SK-N-SH treated with all-trans-retinoic acid at 6 μM for 48 hours (cell line): ENCODE data around the gene APMAP.

Source experiments
- ATAC-seq: fragments of 200-7000 bp; cut with Tn5 transposase; 3 replicates; pipeline ENCODE4 v1.9.1; 2020; ENCODE audit warnings: mild to moderate bottlenecking, moderate library complexity
- ARNTL ChIP-seq: fragments of 450-650 bp; formaldehyde crosslinking; IDR thresholded peaks from 2 replicates; pipeline ENCODE4 v1.5.0; 2020; ENCODE audit warnings: low read depth, mild to moderate bottlenecking, moderate library complexity, borderline replicate concordance
- BACH2 ChIP-seq: fragments of 250-450 bp; sonication (Bioruptor Pico); IDR thresholded peaks from 2 replicates; pipeline ENCODE4 v1.9.0; 2021; ENCODE audit warnings: mild to moderate bottlenecking, borderline replicate concordance
- CSDC2 ChIP-seq: fragments of 250-450 bp; sonication (Bioruptor Pico); IDR thresholded peaks from 2 replicates; pipeline ENCODE4 v1.5.0; 2020; ENCODE audit warnings: mild to moderate bottlenecking, moderate library complexity
- ESRRG ChIP-seq: fragments of 250-450 bp; sonication (Bioruptor Pico); IDR thresholded peaks from 2 replicates; pipeline ENCODE4 v1.6.1; 2021; ENCODE audit warnings: mild to moderate bottlenecking
- GLIS3 ChIP-seq: fragments of 250-450 bp; sonication (Bioruptor Pico); IDR thresholded peaks from 2 replicates; pipeline ENCODE4 v1.5.0; 2020; ENCODE audit warnings: mild to moderate bottlenecking, moderate library complexity
- RARB ChIP-seq: fragments of 250-450 bp; sonication (Bioruptor Pico); IDR thresholded peaks from 2 replicates; pipeline ENCODE4 v1.8.0; 2021; ENCODE audit warnings: mild to moderate bottlenecking, moderate library complexity
- SNAI2 ChIP-seq: fragments of 250-450 bp; sonication (Bioruptor Pico); IDR thresholded peaks from 2 replicates; pipeline ENCODE4 v1.5.0; 2020; ENCODE audit warnings: mild to moderate bottlenecking, moderate library complexity
- TCF4 ChIP-seq: fragments of 250-450 bp; sonication (Bioruptor Pico); IDR thresholded peaks from 2 replicates; pipeline ENCODE4 v1.8.0; 2021; ENCODE audit warnings: mild to moderate bottlenecking, moderate library complexity, borderline replicate concordance
- TOX ChIP-seq: fragments of 250-450 bp; sonication (Bioruptor Pico); IDR thresholded peaks from 2 replicates; pipeline ENCODE4 v1.8.0; 2021; ENCODE audit warnings: mild to moderate bottlenecking, moderate library complexity, borderline replicate concordance
- ZC3H10 ChIP-seq: fragments of 250-450 bp; sonication (Bioruptor Pico); IDR thresholded peaks from 2 replicates; pipeline ENCODE4 v1.5.1; 2021; ENCODE audit warnings: mild to moderate bottlenecking, moderate library complexity
- ZNF565 ChIP-seq: fragments of 450-650 bp; formaldehyde crosslinking; conservative IDR thresholded peaks from 2 replicates; pipeline ENCODE4 v1.5.0; 2020; ENCODE audit warnings: low read depth, mild to moderate bottlenecking, moderate library complexity
- ZNF70 ChIP-seq: fragments of 450-650 bp; formaldehyde crosslinking; IDR thresholded peaks from 2 replicates; pipeline ENCODE4 v1.5.0; 2020; ENCODE audit warnings: mild to moderate bottlenecking, moderate library complexity
- ZNF8 ChIP-seq: fragments of 450-650 bp; formaldehyde crosslinking; IDR thresholded peaks from 2 replicates; pipeline ENCODE4 v1.5.0; 2020; ENCODE audit warnings: mild to moderate bottlenecking, moderate library complexity
- TF ChIP-seq, protein P1 (sequence below): fragments of 250-450 bp; sonication (Bioruptor Pico); IDR thresholded peaks from 2 replicates; pipeline ENCODE4 v1.5.0; 2020; ENCODE audit warnings: mild to moderate bottlenecking, moderate library complexity
- TF ChIP-seq, protein P2 (sequence below): fragments of 250-450 bp; sonication (Bioruptor Pico); IDR thresholded peaks from 2 replicates; pipeline ENCODE4 v1.8.0; 2020; ENCODE audit warnings: mild to moderate bottlenecking, moderate library complexity, borderline replicate concordance
- TF ChIP-seq, protein P3 (sequence below): fragments of 250-450 bp; sonication (Bioruptor Pico); IDR thresholded peaks from 2 replicates; pipeline ENCODE4 v1.5.1; 2020; ENCODE audit warnings: low read depth, mild to moderate bottlenecking, moderate library complexity
- TF ChIP-seq, protein P4 (sequence below): fragments of 250-450 bp; sonication (Bioruptor Pico); IDR thresholded peaks from 2 replicates; pipeline ENCODE4 v1.8.0; 2021; ENCODE audit warnings: low read depth, mild to moderate bottlenecking, moderate library complexity, borderline replicate concordance
- TF ChIP-seq, protein P5 (sequence below): fragments of 250-450 bp; sonication (Bioruptor Pico); IDR thresholded peaks from 2 replicates; pipeline ENCODE4 v1.5.1; 2021; ENCODE audit warnings: mild to moderate bottlenecking, moderate library complexity

The APMAP gene

DNA sequence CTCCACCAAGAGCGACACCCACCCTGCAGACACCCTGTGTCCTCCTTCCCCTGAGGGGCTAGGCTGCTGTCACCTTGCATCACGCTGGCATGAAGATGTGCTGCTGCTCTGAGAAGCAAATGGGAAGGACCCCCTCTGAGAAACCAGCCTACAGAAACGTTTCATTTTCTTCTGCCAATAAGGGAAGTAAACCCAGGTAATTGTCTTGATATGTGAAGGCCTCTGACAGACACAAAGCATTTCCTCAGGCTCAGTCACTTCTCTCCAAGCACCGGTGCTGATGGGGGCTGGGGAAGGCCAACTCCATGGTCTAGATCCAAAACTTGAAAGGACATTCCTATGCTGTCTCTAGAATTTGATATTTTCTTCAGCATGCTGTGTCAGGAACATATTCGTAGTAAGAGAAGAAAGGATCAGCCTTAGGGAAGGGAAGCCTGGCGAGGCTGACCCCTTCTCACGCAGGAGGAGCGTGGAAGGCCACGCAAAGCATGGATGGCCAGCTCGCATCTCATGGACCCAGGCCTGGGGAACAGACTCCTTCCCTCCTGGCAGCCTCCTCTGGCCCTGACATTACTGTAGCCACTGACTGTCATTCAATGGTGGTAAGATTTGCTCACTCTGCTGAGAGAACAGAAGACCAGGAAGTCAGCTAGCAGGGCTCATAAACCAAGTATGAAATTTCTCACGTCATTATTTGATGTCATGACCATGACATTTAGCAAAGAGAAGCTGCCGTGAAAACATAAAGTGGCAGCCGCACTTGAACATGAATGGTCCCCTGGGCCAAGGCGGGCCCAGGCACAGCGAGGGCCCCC, 44.9 kb upstream of the APMAP start:
- no peak for ATAC-seq
- no peak for TF ChIP-seq SNAI2
- TF ChIP-seq CSDC2, result no peak
- TF ChIP-seq ESRRG (CRISPR knock-in tag), result no peak
- no peak for TF ChIP-seq ARNTL

DNA sequence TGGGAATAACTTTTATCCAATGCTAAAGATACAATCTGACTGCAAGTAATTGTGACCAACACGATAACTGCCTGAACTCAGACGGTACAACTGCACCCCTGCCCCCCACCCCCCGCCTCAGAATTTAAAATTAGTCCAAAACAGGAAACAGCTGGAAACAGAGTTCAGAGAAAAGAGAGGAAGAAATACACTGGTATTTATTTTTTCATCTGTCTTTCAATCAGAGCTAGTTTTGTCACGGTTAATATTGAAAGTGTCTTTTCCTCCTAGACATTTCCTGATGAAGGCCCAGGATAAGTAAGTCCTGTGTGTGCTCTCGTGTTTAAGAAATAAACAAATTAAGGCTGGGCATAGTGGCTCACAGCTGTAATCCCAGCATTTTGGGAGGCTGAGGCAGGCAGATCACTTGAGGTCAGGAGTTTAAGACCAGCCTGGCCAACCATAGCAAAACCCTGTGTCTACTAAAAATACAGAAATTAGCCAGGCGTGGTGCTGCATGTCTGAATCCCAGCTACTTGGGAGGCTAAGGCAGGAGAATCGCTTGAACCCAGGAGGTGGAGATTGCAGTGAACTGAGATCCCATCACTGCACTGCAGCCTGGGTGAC, 43.9 kb upstream of the APMAP start:
- TF ChIP-seq BACH2 (CRISPR knock-in tag) (no peak), ZNF70 (CRISPR knock-in tag) (no peak), CSDC2 (no peak)
- TF ChIP-seq, protein P1, sequence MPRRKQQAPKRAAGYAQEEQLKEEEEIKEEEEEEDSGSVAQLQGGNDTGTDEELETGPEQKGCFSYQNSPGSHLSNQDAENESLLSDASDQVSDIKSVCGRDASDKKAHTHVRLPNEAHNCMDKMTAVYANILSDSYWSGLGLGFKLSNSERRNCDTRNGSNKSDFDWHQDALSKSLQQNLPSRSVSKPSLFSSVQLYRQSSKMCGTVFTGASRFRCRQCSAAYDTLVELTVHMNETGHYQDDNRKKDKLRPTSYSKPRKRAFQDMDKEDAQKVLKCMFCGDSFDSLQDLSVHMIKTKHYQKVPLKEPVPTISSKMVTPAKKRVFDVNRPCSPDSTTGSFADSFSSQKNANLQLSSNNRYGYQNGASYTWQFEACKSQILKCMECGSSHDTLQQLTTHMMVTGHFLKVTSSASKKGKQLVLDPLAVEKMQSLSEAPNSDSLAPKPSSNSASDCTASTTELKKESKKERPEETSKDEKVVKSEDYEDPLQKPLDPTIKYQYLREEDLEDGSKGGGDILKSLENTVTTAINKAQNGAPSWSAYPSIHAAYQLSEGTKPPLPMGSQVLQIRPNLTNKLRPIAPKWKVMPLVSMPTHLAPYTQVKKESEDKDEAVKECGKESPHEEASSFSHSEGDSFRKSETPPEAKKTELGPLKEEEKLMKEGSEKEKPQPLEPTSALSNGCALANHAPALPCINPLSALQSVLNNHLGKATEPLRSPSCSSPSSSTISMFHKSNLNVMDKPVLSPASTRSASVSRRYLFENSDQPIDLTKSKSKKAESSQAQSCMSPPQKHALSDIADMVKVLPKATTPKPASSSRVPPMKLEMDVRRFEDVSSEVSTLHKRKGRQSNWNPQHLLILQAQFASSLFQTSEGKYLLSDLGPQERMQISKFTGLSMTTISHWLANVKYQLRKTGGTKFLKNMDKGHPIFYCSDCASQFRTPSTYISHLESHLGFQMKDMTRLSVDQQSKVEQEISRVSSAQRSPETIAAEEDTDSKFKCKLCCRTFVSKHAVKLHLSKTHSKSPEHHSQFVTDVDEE (CRISPR knock-in tag), result no peak
- TF ChIP-seq, protein P2, sequence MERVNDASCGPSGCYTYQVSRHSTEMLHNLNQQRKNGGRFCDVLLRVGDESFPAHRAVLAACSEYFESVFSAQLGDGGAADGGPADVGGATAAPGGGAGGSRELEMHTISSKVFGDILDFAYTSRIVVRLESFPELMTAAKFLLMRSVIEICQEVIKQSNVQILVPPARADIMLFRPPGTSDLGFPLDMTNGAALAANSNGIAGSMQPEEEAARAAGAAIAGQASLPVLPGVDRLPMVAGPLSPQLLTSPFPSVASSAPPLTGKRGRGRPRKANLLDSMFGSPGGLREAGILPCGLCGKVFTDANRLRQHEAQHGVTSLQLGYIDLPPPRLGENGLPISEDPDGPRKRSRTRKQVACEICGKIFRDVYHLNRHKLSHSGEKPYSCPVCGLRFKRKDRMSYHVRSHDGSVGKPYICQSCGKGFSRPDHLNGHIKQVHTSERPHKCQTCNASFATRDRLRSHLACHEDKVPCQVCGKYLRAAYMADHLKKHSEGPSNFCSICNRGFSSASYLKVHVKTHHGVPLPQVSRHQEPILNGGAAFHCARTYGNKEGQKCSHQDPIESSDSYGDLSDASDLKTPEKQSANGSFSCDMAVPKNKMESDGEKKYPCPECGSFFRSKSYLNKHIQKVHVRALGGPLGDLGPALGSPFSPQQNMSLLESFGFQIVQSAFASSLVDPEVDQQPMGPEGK (CRISPR knock-in tag), result no peak
- TF ChIP-seq, protein P3, sequence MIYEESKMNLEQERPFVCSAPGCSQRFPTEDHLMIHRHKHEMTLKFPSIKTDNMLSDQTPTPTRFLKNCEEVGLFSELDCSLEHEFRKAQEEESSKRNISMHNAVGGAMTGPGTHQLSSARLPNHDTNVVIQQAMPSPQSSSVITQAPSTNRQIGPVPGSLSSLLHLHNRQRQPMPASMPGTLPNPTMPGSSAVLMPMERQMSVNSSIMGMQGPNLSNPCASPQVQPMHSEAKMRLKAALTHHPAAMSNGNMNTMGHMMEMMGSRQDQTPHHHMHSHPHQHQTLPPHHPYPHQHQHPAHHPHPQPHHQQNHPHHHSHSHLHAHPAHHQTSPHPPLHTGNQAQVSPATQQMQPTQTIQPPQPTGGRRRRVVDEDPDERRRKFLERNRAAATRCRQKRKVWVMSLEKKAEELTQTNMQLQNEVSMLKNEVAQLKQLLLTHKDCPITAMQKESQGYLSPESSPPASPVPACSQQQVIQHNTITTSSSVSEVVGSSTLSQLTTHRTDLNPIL (CRISPR knock-in tag), result no peak
- no peak for ATAC-seq

DNA sequence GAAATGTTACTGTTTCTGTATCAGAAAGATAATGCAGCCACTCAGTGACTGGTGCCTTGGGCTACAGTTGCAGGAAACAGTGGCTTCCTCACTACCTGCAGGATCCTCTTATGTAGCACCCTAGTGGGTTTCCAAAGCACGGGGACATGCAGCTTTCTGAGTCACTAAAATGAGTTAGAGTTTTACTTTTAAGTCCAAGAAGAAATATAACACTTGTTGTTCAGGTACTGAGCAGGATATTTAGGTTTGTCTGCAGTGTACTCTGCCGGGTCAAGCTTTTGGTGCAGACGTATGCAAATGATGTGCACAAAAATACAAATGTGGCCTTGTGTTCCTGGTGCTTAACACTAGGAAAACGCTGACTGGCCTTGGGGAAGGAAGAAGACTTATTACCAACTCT, 43.4 kb upstream of the APMAP start:
- TF ChIP-seq, protein P4, sequence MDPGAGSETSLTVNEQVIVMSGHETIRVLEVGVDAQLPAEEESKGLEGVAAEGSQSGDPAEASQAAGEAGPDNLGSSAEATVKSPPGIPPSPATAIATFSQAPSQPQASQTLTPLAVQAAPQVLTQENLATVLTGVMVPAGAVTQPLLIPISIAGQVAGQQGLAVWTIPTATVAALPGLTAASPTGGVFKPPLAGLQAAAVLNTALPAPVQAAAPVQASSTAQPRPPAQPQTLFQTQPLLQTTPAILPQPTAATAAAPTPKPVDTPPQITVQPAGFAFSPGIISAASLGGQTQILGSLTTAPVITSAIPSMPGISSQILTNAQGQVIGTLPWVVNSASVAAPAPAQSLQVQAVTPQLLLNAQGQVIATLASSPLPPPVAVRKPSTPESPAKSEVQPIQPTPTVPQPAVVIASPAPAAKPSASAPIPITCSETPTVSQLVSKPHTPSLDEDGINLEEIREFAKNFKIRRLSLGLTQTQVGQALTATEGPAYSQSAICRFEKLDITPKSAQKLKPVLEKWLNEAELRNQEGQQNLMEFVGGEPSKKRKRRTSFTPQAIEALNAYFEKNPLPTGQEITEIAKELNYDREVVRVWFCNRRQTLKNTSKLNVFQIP, result no peak
- TF ChIP-seq ZC3H10, result no peak
- no peak for TF ChIP-seq RARB
- TF ChIP-seq ARNTL, result no peak
- TF ChIP-seq ZNF8 (CRISPR knock-in tag), result no peak
- no peak for TF ChIP-seq TOX (CRISPR knock-in tag)
- no peak for TF ChIP-seq BACH2 (CRISPR knock-in tag)
- TF ChIP-seq, protein P2 (CRISPR knock-in tag), result no peak
- TF ChIP-seq, protein P3 (CRISPR knock-in tag), result no peak
- no peak for TF ChIP-seq GLIS3 (CRISPR knock-in tag)
- no peak for TF ChIP-seq ZNF565 (CRISPR knock-in tag)
- TF ChIP-seq, protein P5, sequence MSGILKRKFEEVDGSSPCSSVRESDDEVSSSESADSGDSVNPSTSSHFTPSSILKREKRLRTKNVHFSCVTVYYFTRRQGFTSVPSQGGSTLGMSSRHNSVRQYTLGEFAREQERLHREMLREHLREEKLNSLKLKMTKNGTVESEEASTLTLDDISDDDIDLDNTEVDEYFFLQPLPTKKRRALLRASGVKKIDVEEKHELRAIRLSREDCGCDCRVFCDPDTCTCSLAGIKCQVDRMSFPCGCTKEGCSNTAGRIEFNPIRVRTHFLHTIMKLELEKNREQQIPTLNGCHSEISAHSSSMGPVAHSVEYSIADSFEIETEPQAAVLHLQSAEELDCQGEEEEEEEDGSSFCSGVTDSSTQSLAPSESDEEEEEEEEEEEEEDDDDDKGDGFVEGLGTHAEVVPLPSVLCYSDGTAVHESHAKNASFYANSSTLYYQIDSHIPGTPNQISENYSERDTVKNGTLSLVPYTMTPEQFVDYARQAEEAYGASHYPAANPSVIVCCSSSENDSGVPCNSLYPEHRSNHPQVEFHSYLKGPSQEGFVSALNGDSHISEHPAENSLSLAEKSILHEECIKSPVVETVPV (CRISPR knock-in tag), result no peak
- no peak for TF ChIP-seq TCF4
- ATAC-seq, result no peak
